RKO (cell line): ENCODE measurements around the gene UNC5C.

Experiments
- DNase-seq: peaks from one replicate; pipeline ENCODE4 v3.0.0-alpha.2; 2016; ENCODE audit warnings: low spot score

UNC5C gene

GRCh38 chr4:95402299-95402698 is 146.5 kb downstream of the UNC5C start:
- no peak for DNase-seq

DNA sequence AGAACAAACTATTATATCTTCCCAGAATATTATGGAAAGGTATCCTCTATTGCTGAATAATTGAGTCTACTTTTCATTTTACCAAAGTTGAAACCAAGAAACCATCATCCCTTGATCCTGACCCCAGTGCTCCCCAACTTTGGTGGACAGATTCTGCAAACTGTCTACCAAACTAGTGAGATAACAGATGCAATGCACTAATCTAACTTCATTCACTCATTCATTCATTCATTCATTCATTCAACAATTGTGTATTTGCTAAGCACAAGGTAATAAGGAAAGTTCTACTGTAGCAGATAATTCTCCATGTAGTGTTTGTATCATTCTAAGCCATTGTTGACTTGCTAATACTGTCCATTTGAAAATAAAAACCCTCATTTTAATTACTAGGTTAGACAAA is 150.6 kb downstream of the UNC5C start:
- no peak for DNase-seq

DNA sequence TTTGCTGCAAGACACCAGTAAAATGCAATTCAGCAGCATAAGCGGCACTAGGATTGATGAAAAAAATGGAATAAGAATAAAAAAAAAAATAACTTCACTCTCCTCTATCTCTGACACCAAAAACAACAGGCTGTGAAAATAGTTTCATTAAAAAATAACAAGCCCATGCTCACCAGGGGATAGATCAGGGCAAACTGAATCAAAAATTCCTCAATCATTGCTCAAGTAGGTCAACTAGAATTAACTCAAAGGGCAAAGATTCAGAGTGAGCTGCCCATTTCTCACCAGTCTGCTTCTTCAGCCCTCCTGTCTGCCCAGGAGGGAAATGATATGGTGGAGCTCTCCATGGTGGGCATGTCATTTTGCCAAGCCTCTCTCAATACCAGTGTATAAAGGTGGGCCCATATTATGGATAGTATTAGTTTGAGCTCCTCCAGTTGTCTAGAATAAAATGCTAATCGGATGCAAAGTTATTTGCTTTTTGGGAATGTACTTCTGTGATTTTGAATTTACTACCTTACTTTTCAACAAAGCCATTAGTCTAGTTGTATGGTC is 153.9 kb downstream of the UNC5C start:
- no peak for DNase-seq

DNA sequence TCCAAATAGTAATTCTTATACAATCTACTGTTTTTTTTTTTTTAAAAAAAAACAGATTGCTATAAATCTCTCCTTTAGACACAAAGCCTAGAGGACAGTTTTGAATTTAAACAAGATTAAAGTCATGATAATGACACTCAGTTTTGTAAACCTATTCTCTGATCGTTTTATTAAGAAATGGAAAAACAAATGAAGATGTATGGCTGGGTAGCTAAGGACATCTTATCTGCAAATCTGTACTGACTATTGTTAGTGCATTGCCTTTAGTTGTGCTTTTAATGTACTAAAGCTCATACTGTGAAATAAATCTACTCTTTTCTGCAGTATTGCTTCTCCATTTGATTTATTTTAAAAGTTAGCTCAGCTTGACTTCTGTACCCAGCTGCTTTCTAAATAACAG is 155.0 kb downstream of the UNC5C start:
- DNase-seq = no peak

DNA sequence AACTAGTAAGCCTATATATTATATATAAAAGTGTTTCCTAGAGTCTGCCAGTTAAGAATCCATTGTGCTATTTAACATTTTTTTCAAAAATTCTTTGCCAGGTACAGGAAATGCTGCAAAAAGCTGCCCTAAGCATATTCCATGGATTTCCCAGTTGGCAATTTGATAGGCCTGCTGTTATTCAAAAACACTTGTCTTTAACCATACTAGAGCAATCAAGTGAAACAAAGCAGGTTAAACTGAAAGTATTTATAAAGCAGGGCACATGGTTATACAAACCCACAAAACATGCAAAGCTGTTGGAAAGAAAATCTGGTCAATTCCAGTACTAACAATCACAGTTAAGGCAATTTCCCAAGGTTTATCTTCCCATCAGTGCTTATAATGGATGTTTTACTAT is 159.9 kb downstream of the UNC5C start:
- no peak for DNase-seq

DNA sequence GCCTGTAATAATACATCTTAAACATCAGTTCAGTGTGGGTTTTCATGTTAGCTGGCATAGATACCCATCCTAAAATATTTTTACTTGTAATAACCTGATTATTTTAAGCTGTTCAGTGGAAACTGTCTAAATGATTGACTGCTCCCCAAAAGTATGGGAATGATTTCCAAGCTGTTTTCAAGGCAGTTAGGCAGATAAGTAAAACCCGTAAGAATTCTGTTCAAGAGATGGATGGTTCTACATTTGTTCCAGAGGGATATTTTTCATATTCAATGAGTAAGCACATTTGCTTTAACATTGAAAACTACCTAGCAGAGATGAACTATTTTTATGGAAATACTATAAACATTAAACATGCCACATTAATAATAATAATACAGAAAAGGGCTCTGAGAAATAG is 161.1 kb downstream of the UNC5C start:
- DNase-seq = no peak

DNA sequence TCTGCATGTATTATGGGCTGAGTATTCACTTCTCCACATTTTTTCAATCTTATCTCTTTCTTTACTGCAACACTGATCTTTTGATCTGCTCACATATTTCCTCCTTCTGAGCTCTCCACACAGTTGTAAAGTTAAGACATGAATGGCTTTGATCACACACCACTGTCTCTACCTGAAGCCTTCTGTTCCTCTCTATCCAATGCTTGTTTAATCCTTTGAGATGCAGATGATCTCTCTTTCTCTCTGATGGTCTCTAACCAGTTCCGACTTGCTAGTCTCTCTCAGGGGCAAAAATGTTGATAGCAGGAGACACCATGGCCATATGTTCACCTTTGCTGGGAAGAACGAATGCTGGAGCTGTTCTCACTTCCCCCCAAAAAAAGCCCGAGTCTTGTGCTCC is 162.4 kb downstream of the UNC5C start:
- no peak for DNase-seq

DNA sequence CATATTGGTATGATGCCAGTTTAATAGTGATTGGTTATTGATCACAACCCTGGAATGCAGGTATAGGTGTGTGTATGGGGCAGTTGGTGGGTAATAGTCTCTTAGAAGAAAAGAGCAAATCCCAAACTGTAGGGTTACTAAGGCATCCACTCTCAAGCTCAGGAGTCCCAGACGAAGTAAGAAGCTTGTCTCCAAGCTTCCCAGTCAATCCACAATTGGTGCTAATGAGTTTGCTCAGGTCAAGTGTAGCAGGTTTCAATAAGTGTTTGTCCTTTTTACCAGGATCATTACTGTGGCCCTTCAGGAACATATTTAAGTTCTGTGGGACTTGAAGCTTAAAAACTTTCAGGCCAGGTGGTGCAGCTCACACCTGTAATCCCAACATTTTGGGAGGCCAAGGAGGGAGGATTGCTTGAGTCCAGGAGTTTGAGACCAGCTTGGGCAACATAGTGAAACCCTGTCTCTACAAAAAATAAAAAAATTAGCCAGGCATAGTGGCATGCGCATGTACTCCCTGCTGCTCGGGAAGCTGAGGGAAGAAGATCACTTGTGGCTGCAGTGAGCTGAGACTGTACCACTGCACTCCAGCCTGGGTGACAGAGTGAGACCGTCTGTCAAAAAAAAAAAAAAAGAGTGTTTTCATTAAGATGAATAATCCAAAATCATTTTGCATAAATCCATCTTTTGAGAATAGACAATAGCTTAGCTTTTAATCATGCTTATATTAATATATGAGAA is 166.8 kb downstream of the UNC5C start:
- DNase-seq = no peak

- no peak for DNase-seq
Measured at GRCh38 chr4:95379633-95380032, 169.1 kb downstream of the UNC5C start.

DNA sequence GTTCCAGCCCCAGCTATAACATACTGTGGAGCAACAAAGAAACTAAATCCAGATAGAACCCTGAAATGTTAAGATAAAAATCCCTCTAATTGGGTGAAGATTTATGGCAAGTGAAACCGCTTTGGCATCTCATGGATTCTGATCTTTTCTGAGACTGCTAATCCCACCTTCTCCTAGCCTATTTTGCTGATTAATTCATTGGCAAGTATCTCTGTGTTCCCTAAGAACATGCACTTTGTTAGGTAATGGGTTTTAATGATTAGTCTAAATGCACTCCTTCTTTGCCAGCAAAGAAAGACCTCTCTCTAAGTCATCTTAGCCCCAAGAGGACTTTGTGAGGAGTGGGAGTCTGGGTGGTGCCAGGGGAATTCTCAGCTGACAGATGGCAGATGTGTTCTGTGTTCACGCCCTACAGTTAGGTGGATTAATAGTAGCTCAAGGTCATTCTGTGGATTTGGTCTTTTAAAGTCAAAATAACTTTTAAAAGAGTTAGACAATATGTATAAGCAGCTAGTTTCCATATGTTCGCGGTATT is 171.3 kb downstream of the UNC5C start:
- DNase-seq = no peak

DNA sequence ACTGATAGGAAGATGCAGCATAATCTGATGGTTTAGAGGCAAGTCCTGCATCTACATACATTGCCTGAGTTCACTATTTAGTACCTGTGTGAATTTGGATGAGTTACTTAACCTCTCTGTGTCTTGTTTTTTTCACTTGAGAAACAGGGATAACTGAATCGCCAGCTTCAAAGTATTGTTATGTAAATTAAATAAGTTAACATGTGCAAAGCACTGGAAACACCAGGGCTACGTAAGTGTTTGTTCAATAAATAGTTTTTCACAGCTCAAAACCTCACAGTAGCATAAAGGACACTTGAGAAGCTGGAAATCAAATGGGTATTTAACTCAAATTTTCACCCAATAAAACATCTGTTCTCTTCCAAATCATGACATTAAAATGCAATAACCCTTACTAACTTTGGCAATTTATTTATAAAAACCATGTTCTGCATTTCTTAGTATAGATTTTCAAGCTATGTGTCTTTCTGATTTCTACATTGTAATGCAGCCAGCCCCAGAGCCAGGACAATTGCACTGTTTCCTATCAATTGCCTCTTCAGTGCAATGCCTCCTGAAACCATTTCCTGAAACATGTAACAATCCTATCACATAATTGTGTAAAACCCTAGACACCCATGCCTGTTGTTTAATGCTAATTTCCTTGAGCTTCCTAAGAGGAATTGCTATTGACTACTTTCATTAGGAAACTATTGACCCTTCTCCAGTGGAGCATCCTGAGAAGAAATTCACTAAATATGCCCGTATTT is 177.1 kb downstream of the UNC5C start:
- no peak for DNase-seq

- no peak for DNase-seq
Measured at GRCh38 chr4:95367824-95368223, 180.9 kb downstream of the UNC5C start.

GRCh38 chr4:95363966-95364365 is 184.8 kb downstream of the UNC5C start:
- no peak for DNase-seq

GRCh38 chr4:95363559-95363925 is 185.2 kb downstream of the UNC5C start:
- DNase-seq = no peak

DNA sequence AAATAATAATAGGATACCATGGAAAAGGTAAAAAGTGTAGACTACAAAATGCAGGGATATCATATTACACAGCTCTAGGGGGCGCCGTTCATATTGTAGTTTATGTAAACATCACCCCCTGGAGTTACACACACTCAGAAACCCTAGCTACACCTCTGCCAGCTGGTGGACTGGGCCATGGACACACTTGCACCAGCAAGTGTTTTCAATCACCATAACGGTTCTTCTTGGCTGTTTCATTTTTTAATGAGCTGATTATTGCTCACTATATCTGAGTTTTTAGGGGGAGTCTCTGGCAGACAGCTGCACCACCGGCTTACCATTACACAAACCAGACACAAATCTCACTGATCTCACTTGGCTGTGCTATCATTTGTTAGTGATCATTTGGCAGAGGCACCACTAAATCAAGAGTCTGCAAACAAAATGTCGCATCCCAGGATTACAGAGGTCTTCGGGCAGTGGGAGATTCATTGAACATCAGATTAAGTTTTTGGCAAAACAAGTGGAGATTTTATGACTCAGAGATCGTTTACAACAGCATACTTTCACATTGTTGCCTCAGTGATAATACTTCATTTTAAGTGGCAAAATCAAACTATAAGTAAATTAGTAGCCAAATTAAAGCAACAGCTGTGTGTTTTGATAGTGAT is 185.7 kb downstream of the UNC5C start:
- peak; percentile 24 for DNase-seq

GRCh38 chr4:95362066-95362465 is 186.7 kb downstream of the UNC5C start:
- DNase-seq = no peak

DNA sequence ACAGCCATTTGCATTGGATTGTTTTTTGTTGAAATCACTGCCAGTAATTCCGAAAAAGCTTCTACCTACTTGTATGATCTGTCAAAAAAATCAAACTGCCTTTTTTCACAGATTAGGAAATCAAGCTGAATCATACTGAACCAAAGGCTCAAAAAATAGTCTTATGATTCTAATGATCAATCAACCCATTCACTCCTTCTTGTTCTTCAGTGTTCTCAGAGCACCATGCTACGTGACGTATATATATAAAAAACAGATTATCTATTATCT is 187.1 kb downstream of the UNC5C start:
- DNase-seq = no peak

GRCh38 chr4:95360906-95361695 is 187.7 kb downstream of the UNC5C start:
- no peak for DNase-seq

GRCh38 chr4:95360256-95360903 is 188.4 kb downstream of the UNC5C start:
- DNase-seq = no peak

DNA sequence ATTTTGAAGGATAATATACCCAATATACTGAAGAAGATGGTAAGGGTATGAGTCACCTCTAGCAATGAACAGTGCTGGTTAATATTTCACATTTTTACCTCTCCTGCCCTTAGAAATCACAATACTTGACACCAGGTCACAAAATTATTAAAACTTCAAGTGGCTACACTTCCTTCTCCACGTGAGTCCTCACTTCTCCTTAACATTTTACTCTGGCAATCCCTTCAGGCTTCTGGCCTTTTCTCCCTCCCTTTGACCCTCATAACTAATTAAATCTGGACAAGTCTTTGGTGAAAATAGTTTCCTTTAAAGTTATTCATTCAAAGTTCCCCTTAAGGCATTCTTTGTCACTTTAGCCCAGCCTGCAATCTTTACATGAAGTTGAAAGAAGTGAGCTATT is 190.4 kb downstream of the UNC5C start:
- no peak for DNase-seq

- no peak for DNase-seq
Measured at GRCh38 chr4:95355021-95355420, 193.8 kb downstream of the UNC5C start.

DNA sequence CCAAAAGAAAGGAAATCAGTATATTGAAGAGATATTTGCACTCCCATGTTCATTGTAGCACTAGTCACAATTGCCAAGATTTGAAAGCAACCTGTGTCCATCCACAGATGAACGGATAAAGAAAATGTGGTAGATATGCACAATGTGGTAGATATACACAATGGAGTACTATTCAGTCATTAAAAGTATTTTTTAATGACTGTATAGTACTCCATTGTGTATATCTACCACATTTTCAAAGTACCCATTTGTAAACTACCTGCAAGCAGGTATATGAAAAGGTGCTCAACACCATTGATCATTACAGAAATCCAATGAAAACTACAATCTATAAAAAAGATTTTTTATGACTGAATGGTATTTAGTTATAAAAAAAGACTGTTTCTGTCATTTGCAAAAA is 200.4 kb downstream of the UNC5C start:
- DNase-seq = no peak
